HepG2 (cell line): ENCODE data around the gene BSG. TPM values are rescaled to one million over a fixed set of nuclear protein-coding genes. Genes with fewer than 3 reads are reported as not detected.

ENCODE experiments used
- BATF2 ChIP-seq: sonication (generic); formaldehyde crosslinking; IDR thresholded peaks from 2 replicates; pipeline ENCODE4 v1.8.0; 2022; ENCODE audit warnings: mild to moderate bottlenecking, missing genetic modification reagents, moderate library complexity
- ERF ChIP-seq: IDR thresholded peaks from 2 replicates; pipeline ENCODE4 v1.6.1; 2018; ENCODE audit warnings: missing biosample characterization, missing genetic modification reagents
- JUN ChIP-seq: sonication (generic); formaldehyde crosslinking; IDR thresholded peaks from 2 replicates; pipeline ENCODE4 v1.4.0; 2020; ENCODE audit warnings: mild to moderate bottlenecking, missing genetic modification reagents
- KDM5B ChIP-seq: sonication (generic); formaldehyde crosslinking; IDR thresholded peaks from 2 replicates; pipeline ENCODE4 v1.4.0; 2020; ENCODE audit warnings: missing genetic modification reagents, mild to moderate bottlenecking, borderline replicate concordance
- MZF1 ChIP-seq: sonication (generic); formaldehyde crosslinking; IDR thresholded peaks from 2 replicates; pipeline ENCODE4 v1.8.1; 2023; ENCODE audit warnings: mild to moderate bottlenecking, missing genetic modification reagents, borderline replicate concordance
- NFYB ChIP-seq: sonication (generic); formaldehyde crosslinking; IDR thresholded peaks from 2 replicates; pipeline ENCODE4 v1.4.0; 2020; ENCODE audit warnings: missing genetic modification reagents
- POGZ ChIP-seq: sonication (generic); formaldehyde crosslinking; IDR thresholded peaks from 2 replicates; pipeline ENCODE4 v1.4.0; 2020; ENCODE audit warnings: mild to moderate bottlenecking, missing genetic modification reagents
- RBAK ChIP-seq: sonication (generic); formaldehyde crosslinking; IDR thresholded peaks from 2 replicates; pipeline ENCODE4 v1.5.1; 2020; ENCODE audit warnings: mild to moderate bottlenecking, missing genetic modification reagents
- RCOR2 ChIP-seq: IDR thresholded peaks from 2 replicates; pipeline ENCODE4 v1.6.1; 2016; ENCODE audit warnings: missing biosample characterization, missing genetic modification reagents
- RELA ChIP-seq: sonication (generic); formaldehyde crosslinking; IDR thresholded peaks from 2 replicates; pipeline ENCODE4 v1.4.0; 2020; ENCODE audit warnings: missing genetic modification reagents
- THAP9 ChIP-seq: sonication (generic); formaldehyde crosslinking; IDR thresholded peaks from 2 replicates; pipeline ENCODE4; 2020; ENCODE audit warnings: missing genetic modification reagents, mild to moderate bottlenecking, borderline replicate concordance
- YEATS2 ChIP-seq: sonication (generic); formaldehyde crosslinking; IDR thresholded peaks from 2 replicates; pipeline ENCODE4 v1.4.0; 2020; ENCODE audit warnings: missing genetic modification reagents, borderline replicate concordance
- ZBTB1 ChIP-seq: sonication (generic); formaldehyde crosslinking; IDR thresholded peaks from 2 replicates; pipeline ENCODE4 v1.4.0; 2020; ENCODE audit warnings: missing genetic modification reagents, borderline replicate concordance
- ZBTB38 ChIP-seq: sonication (generic); formaldehyde crosslinking; IDR thresholded peaks from 2 replicates; pipeline ENCODE4 v1.5.1; 2020; ENCODE audit warnings: mild to moderate bottlenecking, missing genetic modification reagents
- ZFP82 ChIP-seq: sonication (generic); formaldehyde crosslinking; IDR thresholded peaks from 2 replicates; pipeline ENCODE4 v1.5.1; 2020; ENCODE audit warnings: mild to moderate bottlenecking, missing genetic modification reagents, borderline replicate concordance
- ZNF746 ChIP-seq: sonication (generic); formaldehyde crosslinking; IDR thresholded peaks from 2 replicates; pipeline ENCODE4 v1.8.0; 2022; ENCODE audit warnings: mild to moderate bottlenecking, missing genetic modification reagents
- ZNF773 ChIP-seq: sonication (generic); formaldehyde crosslinking; IDR thresholded peaks from 2 replicates; pipeline ENCODE4 v1.4.0; 2020; ENCODE audit warnings: missing genetic modification reagents, borderline replicate concordance
- ZNF839 ChIP-seq: sonication (generic); formaldehyde crosslinking; IDR thresholded peaks from 2 replicates; pipeline ENCODE4 v1.4.0; 2020; ENCODE audit warnings: missing genetic modification reagents, mild to moderate bottlenecking, borderline replicate concordance
- ZSCAN9 ChIP-seq: IDR thresholded peaks from 2 replicates; pipeline ENCODE4 v1.6.1; 2016; ENCODE audit warnings: borderline replicate concordance
- polyA plus RNA-seq, 8 experiments: library from polyadenylated mRNA; depleted of rRNA in 3 of 8; stranded (reverse) in 7 of 8; unstranded in 1 of 8; fragments of >200 nt; fragmentation: Illumina TruSeq in 4 of 8; extraction: Trizol in 4 of 8; gene quantifications; 2 replicates each; pipeline versions ENCODE4 v1.2.1 to v1.2.3, GENCODE V29; 2011 to 2016; ENCODE audit warnings: low read depth in 4 of 8, missing spikeins in 1 of 8, mixed read lengths in 1 of 8; ENCODE audit not compliant: insufficient read depth in 1 of 8
- total RNA-seq, 5 experiments: library from RNA; depleted of rRNA; stranded (reverse); fragments of >200 nt; fragmentation: Illumina TruSeq; extraction: Trizol; gene quantifications; 2 replicates each; pipeline ENCODE4 v1.2.3, GENCODE V29; 2016; ENCODE audit warnings: low read depth in 1 of 5
- TF ChIP-seq, protein P1 (sequence below): IDR thresholded peaks from 2 replicates; pipeline ENCODE4 v1.6.1; 2016; ENCODE audit warnings: missing genetic modification reagents, missing compliant biosample characterization
- TF ChIP-seq, protein P2 (sequence below): IDR thresholded peaks from 2 replicates; pipeline ENCODE4 v1.6.1; 2012; ENCODE audit warnings: inconsistent platforms
- TF ChIP-seq, protein P3 (sequence below): sonication (generic); formaldehyde crosslinking; IDR thresholded peaks from 2 replicates; pipeline ENCODE4 v1.8.0; 2022; ENCODE audit warnings: missing genetic modification reagents, low read depth, mild to moderate bottlenecking, borderline replicate concordance
- TF ChIP-seq, protein P4 (sequence below): sonication (generic); formaldehyde crosslinking; IDR thresholded peaks from 2 replicates; pipeline ENCODE4 v1.4.0; 2020; ENCODE audit warnings: missing genetic modification reagents
- TF ChIP-seq, protein P5 (sequence below): sonication (generic); formaldehyde crosslinking; IDR thresholded peaks from 2 replicates; pipeline ENCODE4 v1.4.0; 2020; ENCODE audit warnings: mild to moderate bottlenecking, missing genetic modification reagents

Gene BSG
- total and polyA plus RNA-seq, 2 of the 13 experiments (the other 11 are each of a cell fraction or from before 2014, with no cell fraction given): 309 to 754 TPM

GRCh38 chr19:632579-633067, 60.2 kb downstream of the BSG start (continued):
- TF ChIP-seq ERF (CRISPR knock-in tag) (peak; percentile 21; the same call in 1 of the 2 replicates), ZSCAN9 (CRISPR knock-in tag) (0 out of 2 replicates have a peak, but pooled peaks have one; percentile 14), POGZ (0 out of 2 replicates have a peak, but pooled peaks have one; percentile 20), RELA (CRISPR knock-in tag) (0 out of 2 replicates have a peak, but pooled peaks have one; percentile 31), THAP9 (CRISPR knock-in tag) (no peak), ZBTB1 (no peak), NFYB (CRISPR knock-in tag) (peak; percentile 12; the same call in 1 of the 2 replicates), ZNF773 (CRISPR knock-in tag) (peak; percentile 14; the same call in 1 of the 2 replicates), RBAK (CRISPR knock-in tag) (no peak), JUN (CRISPR knock-in tag) (no peak), YEATS2 (CRISPR knock-in tag) (no peak), ZNF839 (CRISPR knock-in tag) (no peak), ZNF746 (CRISPR knock-in tag) (no peak; the same call in 1 of the 2 replicates), ZBTB38 (CRISPR knock-in tag) (peak; percentile 37; the same call in 1 of the 2 replicates), BATF2 (no peak), ZFP82 (CRISPR knock-in tag) (0 out of 2 replicates have a peak, but pooled peaks have one; percentile 7), KDM5B (CRISPR knock-in tag) (no peak), MZF1 (CRISPR knock-in tag) (no peak), RCOR2 (CRISPR knock-in tag) (no peak)
- TF ChIP-seq, protein P1, sequence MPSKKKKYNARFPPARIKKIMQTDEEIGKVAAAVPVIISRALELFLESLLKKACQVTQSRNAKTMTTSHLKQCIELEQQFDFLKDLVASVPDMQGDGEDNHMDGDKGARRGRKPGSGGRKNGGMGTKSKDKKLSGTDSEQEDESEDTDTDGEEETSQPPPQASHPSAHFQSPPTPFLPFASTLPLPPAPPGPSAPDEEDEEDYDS (CRISPR knock-in tag): 0 out of 2 replicates have a peak, but pooled peaks have one; percentile 55
- TF ChIP-seq, protein P2, sequence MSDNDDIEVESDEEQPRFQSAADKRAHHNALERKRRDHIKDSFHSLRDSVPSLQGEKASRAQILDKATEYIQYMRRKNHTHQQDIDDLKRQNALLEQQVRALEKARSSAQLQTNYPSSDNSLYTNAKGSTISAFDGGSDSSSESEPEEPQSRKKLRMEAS: peak; percentile 30; the same call in 1 of the 2 replicates
- TF ChIP-seq, protein P3, sequence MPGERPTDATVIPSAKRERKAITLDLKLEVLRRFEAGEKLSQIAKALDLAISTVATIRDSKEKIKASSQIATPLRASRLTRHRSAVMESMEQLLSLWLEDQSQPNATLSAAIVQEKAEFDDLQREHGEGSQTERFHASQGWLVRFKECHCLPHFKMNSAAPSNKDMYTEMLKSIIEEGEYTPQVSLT (CRISPR knock-in tag): no peak
- TF ChIP-seq, protein P4, sequence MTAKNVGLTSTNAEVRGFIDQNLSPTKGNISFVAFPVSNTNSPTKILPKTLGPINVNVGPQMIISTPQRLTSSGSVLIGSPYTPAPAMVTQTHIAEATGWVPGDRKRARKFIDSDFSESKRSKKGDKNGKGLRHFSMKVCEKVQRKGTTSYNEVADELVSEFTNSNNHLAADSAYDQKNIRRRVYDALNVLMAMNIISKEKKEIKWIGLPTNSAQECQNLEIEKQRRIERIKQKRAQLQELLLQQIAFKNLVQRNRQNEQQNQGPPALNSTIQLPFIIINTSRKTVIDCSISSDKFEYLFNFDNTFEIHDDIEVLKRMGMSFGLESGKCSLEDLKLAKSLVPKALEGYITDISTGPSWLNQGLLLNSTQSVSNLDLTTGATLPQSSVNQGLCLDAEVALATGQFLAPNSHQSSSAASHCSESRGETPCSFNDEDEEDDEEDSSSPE (CRISPR knock-in tag): peak; percentile 5; the same call in 1 of the 2 replicates
- TF ChIP-seq, protein P5, sequence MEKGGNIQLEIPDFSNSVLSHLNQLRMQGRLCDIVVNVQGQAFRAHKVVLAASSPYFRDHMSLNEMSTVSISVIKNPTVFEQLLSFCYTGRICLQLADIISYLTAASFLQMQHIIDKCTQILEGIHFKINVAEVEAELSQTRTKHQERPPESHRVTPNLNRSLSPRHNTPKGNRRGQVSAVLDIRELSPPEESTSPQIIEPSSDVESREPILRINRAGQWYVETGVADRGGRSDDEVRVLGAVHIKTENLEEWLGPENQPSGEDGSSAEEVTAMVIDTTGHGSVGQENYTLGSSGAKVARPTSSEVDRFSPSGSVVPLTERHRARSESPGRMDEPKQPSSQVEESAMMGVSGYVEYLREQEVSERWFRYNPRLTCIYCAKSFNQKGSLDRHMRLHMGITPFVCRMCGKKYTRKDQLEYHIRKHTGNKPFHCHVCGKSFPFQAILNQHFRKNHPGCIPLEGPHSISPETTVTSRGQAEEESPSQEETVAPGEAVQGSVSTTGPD (CRISPR knock-in tag): no peak
